SK-N-SH treated with all-trans-retinoic acid at 6 μM for 48 hours (cell line): ENCODE results near the gene ZMYND8.

Source experiments
- BACH2 ChIP-seq: fragments of 250-450 bp; sonication (Bioruptor Pico); IDR thresholded peaks from 2 replicates; pipeline ENCODE4 v1.9.0; 2021; ENCODE audit warnings: mild to moderate bottlenecking, borderline replicate concordance
- ISL1 ChIP-seq: fragments of 250-450 bp; sonication (Bioruptor Pico); IDR thresholded peaks from 2 replicates; pipeline ENCODE4 v2.1.2; 2022; ENCODE audit warnings: mild to moderate bottlenecking, moderate library complexity
- PPARA ChIP-seq: fragments of 250-450 bp; sonication (Bioruptor Pico); IDR thresholded peaks from 2 replicates; pipeline ENCODE4 v1.5.0; 2020; ENCODE audit warnings: mild to moderate bottlenecking, borderline replicate concordance
- SNAI2 ChIP-seq: fragments of 250-450 bp; sonication (Bioruptor Pico); IDR thresholded peaks from 2 replicates; pipeline ENCODE4 v1.5.0; 2020; ENCODE audit warnings: mild to moderate bottlenecking, moderate library complexity
- TOX ChIP-seq: fragments of 250-450 bp; sonication (Bioruptor Pico); IDR thresholded peaks from 2 replicates; pipeline ENCODE4 v1.8.0; 2021; ENCODE audit warnings: mild to moderate bottlenecking, moderate library complexity, borderline replicate concordance
- ZFP3 ChIP-seq: fragments of 250-450 bp; sonication (Bioruptor Pico); IDR thresholded peaks from 2 replicates; pipeline ENCODE4 v1.5.0; 2020; ENCODE audit warnings: mild to moderate bottlenecking, moderate library complexity
- ZFP30 ChIP-seq: fragments of 450-650 bp; formaldehyde crosslinking; IDR thresholded peaks from 2 replicates; pipeline ENCODE4 v1.5.0; 2022; ENCODE audit warnings: mild to moderate bottlenecking, moderate library complexity
- ZNF565 ChIP-seq: fragments of 450-650 bp; formaldehyde crosslinking; conservative IDR thresholded peaks from 2 replicates; pipeline ENCODE4 v1.5.0; 2020; ENCODE audit warnings: low read depth, mild to moderate bottlenecking, moderate library complexity
- ZNF70 ChIP-seq: fragments of 450-650 bp; formaldehyde crosslinking; IDR thresholded peaks from 2 replicates; pipeline ENCODE4 v1.5.0; 2020; ENCODE audit warnings: mild to moderate bottlenecking, moderate library complexity
- ZNF8 ChIP-seq: fragments of 450-650 bp; formaldehyde crosslinking; IDR thresholded peaks from 2 replicates; pipeline ENCODE4 v1.5.0; 2020; ENCODE audit warnings: mild to moderate bottlenecking, moderate library complexity
- TF ChIP-seq, protein P1 (sequence below): fragments of 250-450 bp; sonication (Bioruptor Pico); IDR thresholded peaks from 2 replicates; pipeline ENCODE4 v1.8.0; 2021; ENCODE audit warnings: low read depth, mild to moderate bottlenecking, moderate library complexity, borderline replicate concordance
- TF ChIP-seq, protein P2 (sequence below): fragments of 250-450 bp; sonication (Bioruptor Pico); IDR thresholded peaks from 2 replicates; pipeline ENCODE4 v1.8.0; 2020; ENCODE audit warnings: mild to moderate bottlenecking, moderate library complexity, borderline replicate concordance
- TF ChIP-seq, protein P3 (sequence below): fragments of 250-450 bp; sonication (Bioruptor Pico); IDR thresholded peaks from 2 replicates; pipeline ENCODE4 v1.5.1; 2020; ENCODE audit warnings: low read depth, mild to moderate bottlenecking, moderate library complexity

DNA sequence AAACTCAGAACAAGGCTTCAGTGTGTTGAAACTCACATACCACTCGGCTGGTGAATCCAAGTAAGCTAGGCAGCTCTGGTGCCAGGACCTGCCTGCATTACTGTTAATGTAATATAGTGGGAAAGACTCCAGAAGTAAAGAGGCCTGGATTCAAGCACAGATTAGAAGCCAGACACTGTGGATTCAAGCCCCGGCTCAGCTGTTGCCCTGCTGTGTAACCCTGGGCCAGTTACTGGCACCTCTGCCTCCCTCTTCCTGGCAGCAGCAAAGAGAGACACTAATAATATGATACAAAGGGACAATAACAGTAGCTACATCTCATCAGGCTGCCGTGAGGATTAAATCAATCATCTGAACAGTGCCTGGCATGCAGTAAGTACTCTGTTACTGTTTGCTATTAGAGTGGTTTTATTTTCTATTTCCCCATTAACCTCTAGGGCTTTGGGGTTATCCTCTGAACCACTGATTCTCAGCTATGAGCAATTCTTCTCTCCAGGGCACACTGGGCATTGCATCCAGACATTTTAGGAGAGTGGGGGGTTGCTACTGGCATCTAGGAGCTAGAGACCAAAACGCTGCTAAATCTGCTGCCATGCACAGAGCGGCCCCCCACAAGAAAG lies 92.9 kb downstream of the ZMYND8 start:
- TF ChIP-seq PPARA (CRISPR knock-in tag) (no peak), TOX (no peak), ZFP30 (no peak), SNAI2 (CRISPR knock-in tag) (0 out of 2 replicates have a peak, but pooled peaks have one; percentile 32), ZFP3 (CRISPR knock-in tag) (no peak), ZNF565 (no peak), ZNF8 (CRISPR knock-in tag) (no peak), ZNF70 (CRISPR knock-in tag) (peak; percentile 67), BACH2 (CRISPR knock-in tag) (no peak), ISL1 (peak; percentile 41)
- TF ChIP-seq, protein P1, sequence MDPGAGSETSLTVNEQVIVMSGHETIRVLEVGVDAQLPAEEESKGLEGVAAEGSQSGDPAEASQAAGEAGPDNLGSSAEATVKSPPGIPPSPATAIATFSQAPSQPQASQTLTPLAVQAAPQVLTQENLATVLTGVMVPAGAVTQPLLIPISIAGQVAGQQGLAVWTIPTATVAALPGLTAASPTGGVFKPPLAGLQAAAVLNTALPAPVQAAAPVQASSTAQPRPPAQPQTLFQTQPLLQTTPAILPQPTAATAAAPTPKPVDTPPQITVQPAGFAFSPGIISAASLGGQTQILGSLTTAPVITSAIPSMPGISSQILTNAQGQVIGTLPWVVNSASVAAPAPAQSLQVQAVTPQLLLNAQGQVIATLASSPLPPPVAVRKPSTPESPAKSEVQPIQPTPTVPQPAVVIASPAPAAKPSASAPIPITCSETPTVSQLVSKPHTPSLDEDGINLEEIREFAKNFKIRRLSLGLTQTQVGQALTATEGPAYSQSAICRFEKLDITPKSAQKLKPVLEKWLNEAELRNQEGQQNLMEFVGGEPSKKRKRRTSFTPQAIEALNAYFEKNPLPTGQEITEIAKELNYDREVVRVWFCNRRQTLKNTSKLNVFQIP (CRISPR knock-in tag): no peak
- TF ChIP-seq, protein P2, sequence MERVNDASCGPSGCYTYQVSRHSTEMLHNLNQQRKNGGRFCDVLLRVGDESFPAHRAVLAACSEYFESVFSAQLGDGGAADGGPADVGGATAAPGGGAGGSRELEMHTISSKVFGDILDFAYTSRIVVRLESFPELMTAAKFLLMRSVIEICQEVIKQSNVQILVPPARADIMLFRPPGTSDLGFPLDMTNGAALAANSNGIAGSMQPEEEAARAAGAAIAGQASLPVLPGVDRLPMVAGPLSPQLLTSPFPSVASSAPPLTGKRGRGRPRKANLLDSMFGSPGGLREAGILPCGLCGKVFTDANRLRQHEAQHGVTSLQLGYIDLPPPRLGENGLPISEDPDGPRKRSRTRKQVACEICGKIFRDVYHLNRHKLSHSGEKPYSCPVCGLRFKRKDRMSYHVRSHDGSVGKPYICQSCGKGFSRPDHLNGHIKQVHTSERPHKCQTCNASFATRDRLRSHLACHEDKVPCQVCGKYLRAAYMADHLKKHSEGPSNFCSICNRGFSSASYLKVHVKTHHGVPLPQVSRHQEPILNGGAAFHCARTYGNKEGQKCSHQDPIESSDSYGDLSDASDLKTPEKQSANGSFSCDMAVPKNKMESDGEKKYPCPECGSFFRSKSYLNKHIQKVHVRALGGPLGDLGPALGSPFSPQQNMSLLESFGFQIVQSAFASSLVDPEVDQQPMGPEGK (CRISPR knock-in tag): no peak
- TF ChIP-seq, protein P3, sequence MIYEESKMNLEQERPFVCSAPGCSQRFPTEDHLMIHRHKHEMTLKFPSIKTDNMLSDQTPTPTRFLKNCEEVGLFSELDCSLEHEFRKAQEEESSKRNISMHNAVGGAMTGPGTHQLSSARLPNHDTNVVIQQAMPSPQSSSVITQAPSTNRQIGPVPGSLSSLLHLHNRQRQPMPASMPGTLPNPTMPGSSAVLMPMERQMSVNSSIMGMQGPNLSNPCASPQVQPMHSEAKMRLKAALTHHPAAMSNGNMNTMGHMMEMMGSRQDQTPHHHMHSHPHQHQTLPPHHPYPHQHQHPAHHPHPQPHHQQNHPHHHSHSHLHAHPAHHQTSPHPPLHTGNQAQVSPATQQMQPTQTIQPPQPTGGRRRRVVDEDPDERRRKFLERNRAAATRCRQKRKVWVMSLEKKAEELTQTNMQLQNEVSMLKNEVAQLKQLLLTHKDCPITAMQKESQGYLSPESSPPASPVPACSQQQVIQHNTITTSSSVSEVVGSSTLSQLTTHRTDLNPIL (CRISPR knock-in tag): no peak
